ENCODE data around the gene GALNT7.

- TF ChIP-seq CTCF (IDR thresholded peaks at IDR 0.05; ENCODE audit: poor library complexity, severe bottlenecking) (no peak), EZH2 (IDR thresholded peaks at IDR 0.05; ENCODE audit: borderline replicate concordance, insufficient read depth, low read length, poor library complexity, severe bottlenecking) (no peak), POLR2AphosphoS5 (IDR thresholded peaks at IDR 0.05) (no peak), RAD21 (conservative IDR thresholded peaks at IDR 0.05) (no peak), EP300 (conservative IDR thresholded peaks at IDR 0.05; ENCODE audit: poor library complexity, severe bottlenecking) (no peak)
Observed at GRCh38 chr4:173145131-173145530, 23.5 kb upstream of the GALNT7 start.

All from neural cell (in vitro differentiated cells).